Ascending aorta (tissue), 2 donors: ENCODE data around the gene SLC17A6. TPM values are rescaled to one million over a fixed set of nuclear protein-coding genes. Genes with fewer than 3 reads are reported as not detected.

ENCODE experiments used
- DNase-seq, 2 donors: peaks; one replicate each; pipeline ENCODE4 v3.0.0-alpha.2; 2019; ENCODE audit warnings: low spot score in 2 of 2
- H3K27ac ChIP-seq, 2 donors: fragments of 200-600 bp; sonication (generic); one replicate each; pipeline ENCODE4 v1.5.1; 2016 to 2017; ENCODE audit warnings: mild to moderate bottlenecking in 1 of 2
- H3K27me3 ChIP-seq: fragments of 200-600 bp; sonication (generic); one replicate; pipeline ENCODE4 v1.5.1; 2017
- H3K36me3 ChIP-seq, 2 donors: fragments of 200-600 bp; sonication (generic); one replicate each; pipeline ENCODE4 v1.5.1; 2016
- H3K4me1 ChIP-seq, 2 donors: fragments of 200-600 bp; sonication (generic); one replicate each; pipeline ENCODE4 v1.5.1; 2016 to 2017; ENCODE audit warnings: mild to moderate bottlenecking in 1 of 2
- H3K4me3 ChIP-seq, 2 donors: fragments of 200-600 bp; sonication (generic); one replicate each; pipeline ENCODE4 v1.5.1; 2016 to 2017; ENCODE audit warnings: mild to moderate bottlenecking in 1 of 2
- H3K9me3 ChIP-seq, 2 donors: fragments of 200-600 bp; sonication (generic); one replicate each; pipeline ENCODE4 v1.5.1; 2016
- CTCF ChIP-seq, 3 experiments: fragments of 200-600 bp in 2 of 3; fragments of 450-650 bp in 1 of 3; sonication (generic) in 2 of 3; IDR thresholded peaks; one replicate each; pipeline ENCODE4 v1.5.1; 2016 to 2019; ENCODE audit warnings: antibody characterized with exemption in 3 of 3, mild to moderate bottlenecking in 1 of 3, moderate library complexity in 1 of 3
- intact Hi-C: fragments of 100-400 bp; cut with DNase I; formaldehyde crosslinking; loops from one replicate; pipeline ENCODE4 v1.15.1; 2023
- total RNA-seq: library from RNA; depleted of rRNA; stranded (reverse); fragments of >200 nt; gene quantifications from one replicate; pipeline ENCODE4 v1.1.0, GENCODE V29; 2016

SLC17A6 gene
- total RNA-seq, 1 donor from 2014 or later, result not detected

GRCh38 chr11:22347857-22348487, 9.8 kb downstream of the SLC17A6 start:
- no peaks in the 10 kb centered on the region for H3K9me3 ChIP-seq
- intact Hi-C loops, result no loop called here
- no peaks in the 10 kb centered on the region for H3K27me3 ChIP-seq
- TF ChIP-seq CTCF (IDR thresholded peaks at IDR 0.05), result no peak
- H3K4me3 ChIP-seq, result no peak overlapping the region
- H3K36me3 ChIP-seq, result no peaks in the 10 kb centered on the region
- DNase-seq, result no peak
- H3K27ac ChIP-seq, result no peak overlapping the region
- H3K4me1 ChIP-seq, result no peaks in the 10 kb centered on the region

GRCh38 chr11:22349491-22349890, 11.3 kb downstream of the SLC17A6 start:
- Histone ChIP-seq H3K9me3 (no peaks in the 10 kb centered on the region), H3K27me3 (no peaks in the 10 kb centered on the region), H3K4me3 (no peak overlapping the region), H3K4me1 (no peaks in the 10 kb centered on the region), H3K27ac (no peak overlapping the region), H3K36me3 (no peaks in the 10 kb centered on the region)
- no peak for DNase-seq
- intact Hi-C loops, result no loop called here
- no peak for TF ChIP-seq CTCF (IDR thresholded peaks at IDR 0.05)

GRCh38 chr11:22359295-22359694, 21.1 kb downstream of the SLC17A6 start:
- Histone ChIP-seq H3K4me3 (no peak overlapping the region), H3K4me1 (no peaks in the 10 kb centered on the region), H3K9me3 (no peaks in the 10 kb centered on the region), H3K36me3 (no peaks in the 10 kb centered on the region), H3K27ac (no peak overlapping the region), H3K27me3 (no peaks in the 10 kb centered on the region)
- intact Hi-C loops, result no loop called here
- no peak for TF ChIP-seq CTCF (IDR thresholded peaks at IDR 0.05)
- DNase-seq, result no peak

GRCh38 chr11:22371160-22371559, 33.0 kb downstream of the SLC17A6 start:
- Histone ChIP-seq H3K36me3 (no peaks in the 10 kb centered on the region), H3K27ac (no peak overlapping the region), H3K27me3 (no peaks in the 10 kb centered on the region), H3K4me3 (no peak overlapping the region), H3K4me1 (no peaks in the 10 kb centered on the region), H3K9me3 (no peaks in the 10 kb centered on the region)
- intact Hi-C loops, result no loop called here
- DNase-seq, result no peak
- no peak for TF ChIP-seq CTCF (IDR thresholded peaks at IDR 0.05)

GRCh38 chr11:22387126-22387525, 48.9 kb downstream of the SLC17A6 start:
- H3K27ac ChIP-seq, result no peak overlapping the region
- TF ChIP-seq CTCF (IDR thresholded peaks at IDR 0.05), result no peak
- no peaks in the 10 kb centered on the region for H3K27me3 ChIP-seq
- no peaks in the 10 kb centered on the region for H3K36me3 ChIP-seq
- intact Hi-C loops, result no loop called here
- no peak overlapping the region for H3K4me3 ChIP-seq
- no peak for DNase-seq
- H3K4me1 ChIP-seq, result no peaks in the 10 kb centered on the region
- H3K9me3 ChIP-seq, result no peaks in the 10 kb centered on the region
